Stimulated activated naive B cell treated with anti-CD40 and anti-IgM and Interleukin-4, amounts not matched to agents 10 μg/mL and 1 μg/mL and 100 μg/mL, for 72 hours (primary cell): ENCODE data around the gene BCORL1.
A peak's percentile ranks its signal among the peaks of the same experiment; 100 is the strongest.

Source experiments
- ATAC-seq, 2 donors: fragments of 150-1000 bp; cut with Tn5 transposase; replicated peaks; 2 replicates each; pipeline ENCODE4 v1.10.0; 2021; ENCODE audit warnings: moderate library complexity in 1 of 2
- DNase-seq: peaks from one replicate; pipeline ENCODE4 v3.0.0; 2021
- H3K27ac Mint-ChIP-seq: one replicate; pipeline ENCODE4 v1.8.0; 2022; ENCODE audit warnings: mild to moderate bottlenecking, mixed read lengths
- H3K27me3 Mint-ChIP-seq, 2 donors: one replicate each; pipeline ENCODE4 v1.8.0; 2022; ENCODE audit warnings: mixed read lengths in 2 of 2
- H3K36me3 Mint-ChIP-seq, 2 donors: one replicate each; pipeline ENCODE4 v1.8.0; 2022; ENCODE audit warnings: mixed read lengths in 2 of 2, mild to moderate bottlenecking in 1 of 2
- H3K4me1 Mint-ChIP-seq, 2 donors: one replicate each; pipeline ENCODE4 v1.8.0; 2022; ENCODE audit warnings: mixed read lengths in 2 of 2, mild to moderate bottlenecking in 1 of 2
- H3K4me3 Mint-ChIP-seq, 2 donors: one replicate each; pipeline ENCODE4 v1.8.0; 2022; ENCODE audit warnings: mild to moderate bottlenecking in 2 of 2, mixed read lengths in 2 of 2, moderate library complexity in 1 of 2
- H3K9me3 Mint-ChIP-seq, 2 donors: one replicate each; pipeline ENCODE4 v1.8.0; 2022; ENCODE audit warnings: mixed read lengths in 2 of 2, mild to moderate bottlenecking in 1 of 2

The BCORL1 gene

GRCh38 chrX:130075777-130076176 is 93.3 kb downstream of the BCORL1 start:
- DNase-seq: no peak
- H3K36me3 Mint-ChIP-seq: peaks cover 11 to 14% of the 10 kb centered on the region in 2 donors
- H3K27ac Mint-ChIP-seq: no peak overlapping the region
- no peaks in the 10 kb centered on the region for H3K27me3 Mint-ChIP-seq
- no peak overlapping the region for H3K4me3 Mint-ChIP-seq
- H3K9me3 Mint-ChIP-seq: no peaks in the 10 kb centered on the region
- peaks cover 0 to 8% of the 10 kb centered on the region in 2 donors for H3K4me1 Mint-ChIP-seq
- ATAC-seq: no peak

GRCh38 chrX:130079824-130080406 is 97.5 kb downstream of the BCORL1 start:
- Mint-ChIP-seq H3K27ac (no peak overlapping the region), H3K9me3 (no peaks in the 10 kb centered on the region), H3K4me3 (no peak overlapping the region), H3K36me3 (peaks cover 7 to 15% of the 10 kb centered on the region in 2 donors), H3K4me1 (peaks cover 35 to 41% of the 10 kb centered on the region in 2 donors), H3K27me3 (no peaks in the 10 kb centered on the region)
- peak; percentile 23 for DNase-seq
- ATAC-seq: no peak

- H3K4me1 Mint-ChIP-seq: peaks cover 43 to 49% of the 10 kb centered on the region in 2 donors
- H3K4me3 Mint-ChIP-seq: no peak overlapping the region
- DNase-seq (no peak), ATAC-seq (no peak)
- H3K27me3 Mint-ChIP-seq: no peaks in the 10 kb centered on the region
- H3K9me3 Mint-ChIP-seq: no peaks in the 10 kb centered on the region
- no peak overlapping the region for H3K27ac Mint-ChIP-seq
- H3K36me3 Mint-ChIP-seq: peaks cover 3 to 11% of the 10 kb centered on the region in 2 donors
These were observed 98.4 kb downstream of the BCORL1 start for GRCh38 chrX:130080791-130081367.

GRCh38 chrX:130081421-130082045 is 99.1 kb downstream of the BCORL1 start:
- ATAC-seq: no peak
- H3K27me3 Mint-ChIP-seq: no peaks in the 10 kb centered on the region
- no peak for DNase-seq
- H3K4me3 Mint-ChIP-seq: peak overlapping the region; percentile 69 to 73
- H3K36me3 Mint-ChIP-seq: peaks cover 8 to 12% of the 10 kb centered on the region in 2 donors
- H3K9me3 Mint-ChIP-seq: no peaks in the 10 kb centered on the region
- H3K4me1 Mint-ChIP-seq: peaks cover 50 to 55% of the 10 kb centered on the region in 2 donors
- peak overlapping the region; percentile 88 for H3K27ac Mint-ChIP-seq

GRCh38 chrX:130082244-130083106 is 100.0 kb downstream of the BCORL1 start:
- DNase-seq: peak; percentile 71
- peak overlapping the region; percentile 69 to 73 for H3K4me3 Mint-ChIP-seq
- peaks cover 57 to 60% of the 10 kb centered on the region in 2 donors for H3K4me1 Mint-ChIP-seq
- H3K27me3 Mint-ChIP-seq: no peaks in the 10 kb centered on the region
- peaks cover 8 to 12% of the 10 kb centered on the region in 2 donors for H3K36me3 Mint-ChIP-seq
- peak overlapping the region; percentile 88 for H3K27ac Mint-ChIP-seq
- ATAC-seq: peak; percentile 67 to 70
- no peaks in the 10 kb centered on the region for H3K9me3 Mint-ChIP-seq

GRCh38 chrX:130083107-130083490 is 100.7 kb downstream of the BCORL1 start:
- peaks cover 63 to 64% of the 10 kb centered on the region in 2 donors for H3K4me1 Mint-ChIP-seq
- no peak for ATAC-seq

GRCh38 chrX:130083656-130084382 is 101.4 kb downstream of the BCORL1 start:
- peak overlapping the region; percentile 96 for H3K27ac Mint-ChIP-seq
- H3K9me3 Mint-ChIP-seq: no peaks in the 10 kb centered on the region
- ATAC-seq (peak; percentile 49 to 60), DNase-seq (peak; percentile 50)
- peaks cover 63 to 71% of the 10 kb centered on the region in 2 donors for H3K4me1 Mint-ChIP-seq
- no peaks in the 10 kb centered on the region for H3K27me3 Mint-ChIP-seq
- peak overlapping the region; percentile 78 to 81 for H3K4me3 Mint-ChIP-seq
- H3K36me3 Mint-ChIP-seq: peaks cover 5 to 9% of the 10 kb centered on the region in 2 donors

More at GRCh38 chrX:130083107-130083490, 100.7 kb downstream of the BCORL1 start:
- H3K4me3 Mint-ChIP-seq: peak overlapping the region; percentile 73 to 78
- H3K9me3 Mint-ChIP-seq: no peaks in the 10 kb centered on the region
- no peaks in the 10 kb centered on the region for H3K27me3 Mint-ChIP-seq
- H3K27ac Mint-ChIP-seq: peak overlapping the region; percentile 88
- no peak for DNase-seq
- peaks cover 8 to 12% of the 10 kb centered on the region in 2 donors for H3K36me3 Mint-ChIP-seq

GRCh38 chrX:130084631-130085237 is 102.3 kb downstream of the BCORL1 start:
- ATAC-seq: peak; percentile 46 to 50
- Mint-ChIP-seq H3K36me3 (peaks cover 4 to 6% of the 10 kb centered on the region in 2 donors), H3K27me3 (no peaks in the 10 kb centered on the region), H3K27ac (peak overlapping the region; percentile 96), H3K9me3 (no peaks in the 10 kb centered on the region), H3K4me3 (peak overlapping the region; percentile 78 to 81), H3K4me1 (peaks cover 63 to 77% of the 10 kb centered on the region in 2 donors)
- DNase-seq: peak; percentile 41

GRCh38 chrX:130085551-130086446 is 103.4 kb downstream of the BCORL1 start:
- Mint-ChIP-seq H3K4me3 (peak overlapping the region; percentile 69 to 78), H3K9me3 (no peaks in the 10 kb centered on the region), H3K27ac (peak overlapping the region; percentile 78), H3K4me1 (peaks cover 64 to 86% of the 10 kb centered on the region in 2 donors), H3K36me3 (peaks cover 3 to 8% of the 10 kb centered on the region in 2 donors), H3K27me3 (no peaks in the 10 kb centered on the region)
- no peak for ATAC-seq
- DNase-seq: no peak

GRCh38 chrX:130086447-130087206 is 104.2 kb downstream of the BCORL1 start:
- Mint-ChIP-seq H3K4me1 (peaks cover 61 to 82% of the 10 kb centered on the region in 2 donors), H3K36me3 (peaks cover 3 to 10% of the 10 kb centered on the region in 2 donors), H3K9me3 (no peaks in the 10 kb centered on the region), H3K27ac (peak overlapping the region; percentile 43), H3K4me3 (peak overlapping the region; percentile 61 to 69), H3K27me3 (no peaks in the 10 kb centered on the region)
- ATAC-seq: peak; percentile 40 to 49
- peak; percentile 21 for DNase-seq

- Mint-ChIP-seq H3K36me3 (peaks cover 3 to 14% of the 10 kb centered on the region in 2 donors), H3K27ac (peak overlapping the region; percentile 63), H3K9me3 (no peaks in the 10 kb centered on the region), H3K4me1 (peaks cover 45 to 70% of the 10 kb centered on the region in 2 donors), H3K27me3 (no peaks in the 10 kb centered on the region), H3K4me3 (peak overlapping the region; percentile 22 to 63)
- no peak for DNase-seq
- ATAC-seq: no peak
These were observed 107.9 kb downstream of the BCORL1 start for GRCh38 chrX:130090364-130090763.

- peak overlapping the region; percentile 97 for H3K27ac Mint-ChIP-seq
- peaks cover 2 to 10% of the 10 kb centered on the region in 2 donors for H3K36me3 Mint-ChIP-seq
- peaks cover 35 to 65% of the 10 kb centered on the region in 2 donors for H3K4me1 Mint-ChIP-seq
- H3K9me3 Mint-ChIP-seq: no peaks in the 10 kb centered on the region
- DNase-seq (peak; percentile 88), ATAC-seq (peak; percentile 97)
- no peaks in the 10 kb centered on the region for H3K27me3 Mint-ChIP-seq
- peak overlapping the region; percentile 86 to 90 for H3K4me3 Mint-ChIP-seq
These were observed 109.6 kb downstream of the BCORL1 start for GRCh38 chrX:130091980-130092522.
